Muscle of leg (tissue), 11 donors: ENCODE measurements around the gene LMBR1. TPM values are rescaled to one million over a fixed set of nuclear protein-coding genes. Genes with fewer than 3 reads are reported as not detected.
"Not testable (repeated sequence)": the region's sequence is repeated elsewhere in the genome, so short reads cannot be mapped to it uniquely, and the experiment has no call there.

Source experiments
- DNase-seq: peaks from one replicate; pipeline ENCODE4 v3.0.0; 2013
- H3K27ac ChIP-seq: one replicate; pipeline ENCODE4 v1.5.1; 2013; ENCODE audit warnings: mild to moderate bottlenecking, low read length, control low read depth
- H3K27me3 ChIP-seq: one replicate; pipeline ENCODE4 v1.6.1; 2013; ENCODE audit warnings: low read length; ENCODE audit not compliant: control insufficient read depth, insufficient read depth
- H3K36me3 ChIP-seq: one replicate; pipeline ENCODE4 v1.6.1; 2013; ENCODE audit warnings: low read length; ENCODE audit not compliant: control insufficient read depth, insufficient read depth
- H3K4me1 ChIP-seq: one replicate; pipeline ENCODE4 v1.6.1; 2013; ENCODE audit warnings: low read length; ENCODE audit not compliant: control insufficient read depth, insufficient read depth
- H3K4me3 ChIP-seq: one replicate; pipeline ENCODE4 v1.5.1; 2013; ENCODE audit warnings: low read length, control low read depth
- H3K9me3 ChIP-seq: replicated peaks from 2 replicates; pipeline ENCODE4 v1.6.1; 2013; ENCODE audit warnings: low read depth, low read length; ENCODE audit not compliant: control insufficient read depth
- WGBS: methylation state at CpG from one replicate; pipeline ENCODE4 v1.1.5; 2013; ENCODE audit warnings: missing lambda C conversion rate; ENCODE audit not compliant: insufficient coverage; 5-methylcytosine and 5-hydroxymethylcytosine counted together
- polyA plus RNA-seq, 8 donors: library from polyadenylated mRNA; unstranded; fragments of 120-200 nt; gene quantifications; one replicate each; pipeline versions ENCODE4 v1.2.1 to v1.2.3, GENCODE V29; 2013; ENCODE audit warnings: inconsistent platforms in 1 of 8, low replicate concordance in 1 of 8; ENCODE audit not compliant: insufficient read length in 8 of 8, insufficient read depth in 1 of 8
- total RNA-seq: library from RNA; stranded (reverse); fragments of 120-200 nt; gene quantifications from one replicate; pipeline ENCODE4 v1.2.4, GENCODE V29; 2013

Gene LMBR1
- total and polyA plus RNA-seq, 9 donors: 25.3 to 42.8 (median 30.8) TPM

DNA sequence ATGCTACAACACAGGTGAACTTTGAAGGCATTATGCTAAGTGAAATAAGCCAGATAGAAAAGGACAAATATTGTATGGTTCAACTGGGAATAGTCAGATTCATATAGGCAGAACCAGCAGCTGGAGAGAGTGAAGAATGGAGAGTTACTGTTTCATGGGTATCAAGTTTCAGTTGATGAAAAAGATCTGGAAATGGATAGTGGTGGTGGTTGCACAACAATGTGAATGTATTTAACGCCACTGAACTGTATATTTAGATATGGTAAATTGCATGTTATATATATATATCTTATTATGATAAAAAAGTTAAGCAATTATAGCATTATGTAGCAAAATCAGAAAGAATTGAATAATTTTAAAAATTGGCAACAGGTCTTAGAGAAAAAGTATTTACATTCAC, 3.9 kb downstream of the LMBR1 start:
- no peak overlapping the region for H3K27ac ChIP-seq
- H3K4me1 ChIP-seq: peaks cover 7% of the 10 kb centered on the region
- H3K9me3 ChIP-seq: no peaks in the 10 kb centered on the region
- no CpG with 5 or more reads among the region's 1 CpG for WGBS
- no peak for DNase-seq
- H3K36me3 ChIP-seq: no peaks in the 10 kb centered on the region
- H3K4me3 ChIP-seq: no peak overlapping the region
- H3K27me3 ChIP-seq: no peaks in the 10 kb centered on the region

DNA sequence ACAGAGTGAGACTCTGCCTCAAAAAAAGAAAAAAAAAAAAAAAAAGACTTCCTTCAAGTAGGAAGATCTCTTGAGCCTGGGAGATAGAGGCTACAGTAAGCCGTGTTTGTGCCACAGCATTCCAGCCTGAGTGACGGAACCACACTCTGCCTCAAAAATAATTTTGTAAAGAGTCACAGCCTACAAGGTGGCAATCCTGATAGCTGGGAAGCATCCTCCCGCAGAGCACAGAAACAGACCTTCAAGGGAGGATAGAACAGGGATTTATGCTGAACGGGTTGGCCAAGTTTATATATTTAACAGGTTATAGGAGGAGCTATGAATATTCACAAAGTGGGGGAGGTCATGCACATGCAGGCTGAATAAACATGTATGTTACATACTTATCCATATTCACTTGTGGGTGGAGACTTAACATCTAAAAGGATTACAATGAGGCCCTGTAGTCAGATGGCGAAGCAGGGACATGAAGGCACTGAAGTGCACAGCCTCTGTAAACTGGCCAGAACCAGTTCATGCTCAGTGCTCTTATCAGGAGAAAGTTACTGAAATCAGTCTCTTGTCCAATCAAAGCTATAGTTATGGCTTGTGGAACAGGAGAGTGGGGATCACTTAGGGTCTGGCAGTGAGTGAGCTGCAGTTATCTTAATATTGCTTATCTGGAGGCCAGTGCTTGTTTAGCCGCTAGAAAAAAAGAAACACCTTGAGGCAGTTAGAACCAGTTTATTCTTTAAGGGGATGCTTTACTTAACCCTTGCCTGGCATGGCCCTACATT, 6.8 kb downstream of the LMBR1 start:
- no peak overlapping the region for H3K27ac ChIP-seq
- peaks cover 3% of the 10 kb centered on the region for H3K36me3 ChIP-seq
- WGBS: 100% methylated on average over 2 of the region's 6 CpGs

DNA sequence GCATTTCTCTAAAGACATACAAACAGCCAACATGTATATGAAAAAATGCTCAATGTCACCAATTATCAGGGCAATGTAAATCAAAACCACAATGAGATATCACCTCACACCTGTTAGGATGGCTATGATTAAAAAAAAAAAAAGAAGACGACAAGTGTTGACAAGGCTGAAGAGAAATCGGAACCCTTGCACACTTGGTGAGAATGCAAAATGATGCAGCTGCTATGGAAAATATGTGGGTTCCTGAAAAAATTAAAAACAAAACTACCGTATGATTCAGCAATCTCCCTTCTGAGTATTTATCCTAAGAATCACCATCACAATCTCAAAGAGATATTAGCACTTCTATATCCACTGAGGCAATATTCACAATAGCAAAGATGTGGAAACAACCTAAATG, 11.3 kb downstream of the LMBR1 start:
- WGBS: no CpG with 5 or more reads among the region's 3 CpGs
- DNase-seq: no peak
- H3K36me3 ChIP-seq: peaks cover 3% of the 10 kb centered on the region
- no peak overlapping the region for H3K4me3 ChIP-seq
- H3K27me3 ChIP-seq: no peaks in the 10 kb centered on the region
- H3K27ac ChIP-seq: no peak overlapping the region
- H3K4me1 ChIP-seq: no peaks in the 10 kb centered on the region
- peaks cover 5% of the 10 kb centered on the region for H3K9me3 ChIP-seq

More for the DNA sequence above, 6.8 kb downstream of the LMBR1 start:
- Histone ChIP-seq H3K4me1 (no peaks in the 10 kb centered on the region), H3K4me3 (no peak overlapping the region), H3K27me3 (no peaks in the 10 kb centered on the region), H3K9me3 (no peaks in the 10 kb centered on the region)
- DNase-seq: no peak

DNA sequence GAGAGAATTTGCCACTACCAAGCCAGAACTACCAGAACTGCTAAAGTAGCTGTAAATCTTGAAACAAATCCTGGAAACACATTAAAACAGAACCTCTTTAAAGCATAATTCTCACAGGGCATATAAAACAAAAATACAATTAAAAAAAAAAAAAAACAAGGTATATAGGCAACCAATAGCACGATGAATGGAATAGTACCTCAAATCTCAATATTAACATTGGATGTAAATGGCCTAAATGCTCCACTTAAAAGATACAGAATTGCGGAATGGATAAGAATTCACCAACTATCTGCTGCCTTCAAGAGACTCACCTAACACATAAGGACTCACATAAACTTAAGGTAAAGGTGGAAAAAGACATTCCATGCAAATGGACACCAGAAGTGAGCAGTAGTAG, 17.2 kb downstream of the LMBR1 start:
- no peak for DNase-seq
- H3K4me1 ChIP-seq: no peaks in the 10 kb centered on the region
- H3K27ac ChIP-seq: no peak overlapping the region
- no peaks in the 10 kb centered on the region for H3K36me3 ChIP-seq
- no peaks in the 10 kb centered on the region for H3K27me3 ChIP-seq
- H3K4me3 ChIP-seq: no peak overlapping the region
- peaks cover 12% of the 10 kb centered on the region for H3K9me3 ChIP-seq
- WGBS: no CpG with 5 or more reads among the region's 2 CpGs

DNA sequence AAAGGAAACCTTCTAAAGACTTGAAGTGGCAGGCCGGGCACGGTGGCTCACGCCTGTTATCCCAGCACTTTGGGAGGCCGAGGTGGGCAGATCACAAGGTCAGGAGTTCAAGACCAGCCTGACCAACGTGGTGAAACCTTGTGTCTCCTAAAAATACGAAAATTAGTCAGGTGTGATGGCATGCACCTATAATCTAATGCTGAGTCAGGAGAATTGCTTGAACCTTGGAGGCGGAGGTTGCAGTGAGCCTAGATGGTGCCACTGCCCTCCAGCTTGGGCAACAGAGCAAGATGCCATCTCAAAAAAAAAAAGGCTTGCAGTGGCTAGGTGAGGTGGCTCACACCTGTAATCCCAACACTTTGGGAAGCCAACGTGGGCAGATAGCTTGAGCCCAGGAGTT, 24.6 kb downstream of the LMBR1 start:
- WGBS: 93% methylated on average over 7 of the region's 8 CpGs
- H3K9me3 ChIP-seq, H3K27me3 ChIP-seq, H3K4me3 ChIP-seq, DNase-seq, H3K4me1 ChIP-seq, H3K27ac ChIP-seq, H3K36me3 ChIP-seq: not testable (repeated sequence)

DNA sequence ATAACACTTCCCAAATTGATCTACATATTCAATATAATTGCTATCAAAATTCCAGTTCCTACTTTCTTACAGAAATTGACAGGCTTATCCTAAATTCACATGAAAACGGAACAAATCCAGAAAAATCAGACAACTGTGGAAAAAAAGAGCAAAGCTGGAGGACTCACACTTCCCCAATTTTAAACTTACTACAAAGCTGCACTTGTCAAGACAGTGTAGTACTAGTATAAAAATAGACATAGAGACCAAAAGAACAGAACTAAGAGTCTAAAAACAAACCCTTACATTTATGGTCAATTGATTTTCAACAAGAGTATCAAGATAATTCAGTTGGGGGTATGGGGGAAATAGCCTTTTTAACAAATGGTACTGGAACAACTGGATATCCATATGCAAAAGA, 27.5 kb downstream of the LMBR1 start:
- Histone ChIP-seq H3K27ac (no peak overlapping the region), H3K9me3 (peaks cover 11% of the 10 kb centered on the region), H3K36me3 (peaks cover 7% of the 10 kb centered on the region), H3K4me3 (no peak overlapping the region), H3K27me3 (no peaks in the 10 kb centered on the region), H3K4me1 (no peaks in the 10 kb centered on the region)
- peak; percentile 10 for DNase-seq
- no CpG with 5 or more reads among the region's 1 CpG for WGBS

GRCh38 chr7:156862022-156862421, 31.0 kb downstream of the LMBR1 start:
- not testable (repeated sequence) for H3K36me3 ChIP-seq, H3K4me1 ChIP-seq, H3K27me3 ChIP-seq, DNase-seq, H3K27ac ChIP-seq, H3K4me3 ChIP-seq
- peaks cover 15% of the 10 kb centered on the region for H3K9me3 ChIP-seq
- no CpG with 5 or more reads among the region's 2 CpGs for WGBS

DNA sequence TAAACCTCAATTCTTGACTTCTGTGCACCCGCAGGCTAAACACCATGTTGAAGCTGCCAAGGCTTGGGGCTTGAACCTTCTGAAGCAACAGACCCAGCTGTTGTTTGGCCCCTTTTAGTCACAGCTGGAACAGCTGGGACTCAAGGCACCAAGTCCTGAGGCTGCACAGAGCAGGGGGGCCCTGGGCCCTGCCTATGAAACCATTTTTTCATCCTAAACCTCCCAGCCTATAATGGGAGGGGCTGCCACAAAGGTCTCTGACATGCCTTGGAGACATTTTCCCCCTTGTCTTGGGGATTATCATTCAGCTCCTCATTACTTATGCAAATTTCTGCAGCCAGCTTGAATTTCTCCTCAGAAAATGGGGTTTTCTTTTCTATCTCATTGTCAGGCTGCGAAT, 31.8 kb downstream of the LMBR1 start:
- DNase-seq: no peak
- Histone ChIP-seq H3K4me3 (no peak overlapping the region), H3K27ac (no peak overlapping the region), H3K36me3 (peaks cover 7% of the 10 kb centered on the region), H3K27me3 (no peaks in the 10 kb centered on the region), H3K9me3 (peaks cover 18% of the 10 kb centered on the region), H3K4me1 (no peaks in the 10 kb centered on the region)
- WGBS: 100% methylated on average over 1 of the region's 2 CpGs

GRCh38 chr7:156860099-156860498, 32.9 kb downstream of the LMBR1 start:
- H3K9me3 ChIP-seq: peaks cover 20% of the 10 kb centered on the region
- H3K36me3 ChIP-seq, H3K27me3 ChIP-seq, H3K4me1 ChIP-seq, H3K27ac ChIP-seq, H3K4me3 ChIP-seq, DNase-seq: not testable (repeated sequence)
- 96% methylated on average over 3 of the region's 8 CpGs for WGBS

DNA sequence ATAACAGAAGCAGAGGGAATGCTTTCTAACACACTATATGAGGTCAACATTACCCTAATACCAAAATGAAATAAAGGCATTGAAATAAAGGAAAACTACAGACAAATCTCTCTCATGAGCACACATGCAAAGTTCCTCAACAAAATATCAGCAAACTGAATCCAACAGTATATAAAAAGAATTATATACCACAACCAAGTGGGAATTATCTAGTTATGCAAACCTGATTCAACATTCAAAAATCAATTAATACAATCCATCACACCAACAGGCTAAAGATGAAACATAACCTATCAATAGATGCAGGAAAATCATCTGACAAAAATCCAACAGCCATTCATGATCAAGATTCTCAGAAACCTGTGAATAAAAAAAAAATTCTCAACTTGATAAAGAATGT, 34.5 kb downstream of the LMBR1 start:
- peaks cover 32% of the 10 kb centered on the region for H3K9me3 ChIP-seq
- peaks cover 7% of the 10 kb centered on the region for H3K36me3 ChIP-seq

DNA sequence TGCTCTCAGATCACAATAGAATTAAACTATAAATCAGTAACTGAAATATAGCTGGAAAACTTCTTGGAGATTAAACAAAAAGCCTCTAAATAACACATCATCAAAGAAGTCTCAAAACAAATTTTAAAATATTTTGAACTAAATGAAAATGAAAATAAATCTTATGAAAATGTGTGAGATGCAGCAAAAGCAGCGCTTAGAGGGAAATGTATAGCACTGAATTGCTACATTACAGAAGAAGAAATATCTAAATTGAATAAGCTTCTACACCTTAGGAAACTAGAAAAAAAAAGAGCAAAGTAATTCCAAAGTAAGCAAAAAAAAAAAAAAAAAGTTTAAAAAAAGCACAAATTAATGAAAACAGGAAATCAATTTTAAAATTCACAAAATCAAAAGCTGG, 35.2 kb downstream of the LMBR1 start:
- peaks cover 6% of the 10 kb centered on the region for H3K36me3 ChIP-seq
- DNase-seq: no peak
- WGBS: no CpG with 5 or more reads among the region's 1 CpG

More for the DNA sequence above, 34.5 kb downstream of the LMBR1 start:
- Histone ChIP-seq H3K27ac (no peak overlapping the region), H3K4me1 (no peaks in the 10 kb centered on the region), H3K4me3 (no peak overlapping the region), H3K27me3 (no peaks in the 10 kb centered on the region)
- DNase-seq: no peak

More for the DNA sequence above, 35.2 kb downstream of the LMBR1 start:
- no peaks in the 10 kb centered on the region for H3K4me1 ChIP-seq
- H3K27ac ChIP-seq: no peak overlapping the region
- peaks cover 32% of the 10 kb centered on the region for H3K9me3 ChIP-seq
- H3K27me3 ChIP-seq: no peaks in the 10 kb centered on the region
- H3K4me3 ChIP-seq: no peak overlapping the region
